ENCODE measurements around the gene PPFIBP2. TPM values are rescaled to one million over a fixed set of nuclear protein-coding genes. Genes with fewer than 3 reads are reported as not detected.
A peak's percentile ranks its signal among the peaks of the same experiment; 100 is the strongest.

The PPFIBP2 gene
- total RNA-seq, 2 experiments from 2014 or later, result 102 to 182 TPM

DNA sequence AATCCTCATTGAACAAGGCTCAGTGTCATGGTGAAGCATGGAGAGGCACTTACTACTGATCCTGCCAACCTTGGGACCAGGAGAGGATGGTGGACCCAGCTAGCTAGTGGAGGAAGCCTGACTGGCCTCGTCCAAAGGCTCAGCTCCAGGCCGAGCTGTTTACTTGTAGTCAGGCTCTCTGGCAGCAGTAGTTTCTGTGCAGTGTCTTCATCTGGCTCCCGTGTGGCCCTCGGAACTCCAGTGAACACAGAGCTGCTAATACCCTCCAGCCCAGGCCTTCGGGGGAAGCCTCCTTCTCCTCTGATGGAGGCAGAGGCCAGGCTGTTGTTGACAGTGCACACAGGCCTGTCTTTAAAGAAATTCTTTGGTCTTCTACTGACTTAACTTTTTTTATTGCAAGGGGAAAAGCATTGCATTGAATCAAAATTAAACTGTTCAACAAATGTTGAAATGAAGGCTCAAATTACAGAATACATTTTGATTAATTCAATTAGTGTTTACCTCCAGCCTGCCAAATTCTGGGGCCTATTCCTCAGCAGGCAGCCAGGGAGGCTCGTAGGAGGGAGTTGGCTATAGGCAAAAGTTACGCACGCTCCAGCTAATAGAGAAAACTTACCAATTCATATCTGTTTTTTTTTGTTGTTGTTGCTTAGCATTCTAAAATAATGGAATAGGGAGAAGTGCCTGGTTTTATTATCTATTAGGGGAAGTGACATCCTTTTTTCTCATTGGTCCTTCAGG is 18.8 kb downstream of the PPFIBP2 start:
- peak overlapping the region; percentile 48 for H3K4me2 ChIP-seq (ENCODE audit: low read length)
- no peak overlapping the region for H3K27ac ChIP-seq (ENCODE audit: low read depth, low read length, poor library complexity, severe bottlenecking)
- no peak for DNase-seq (ENCODE audit: low spot score)
- peaks cover 46% of the 10 kb centered on the region for H4K20me1 ChIP-seq (ENCODE audit: insufficient read depth, low read length)
- H2AFZ ChIP-seq (ENCODE audit: low read length), result no peak overlapping the region
- peaks cover 67% of the 10 kb centered on the region for H3K4me1 ChIP-seq (ENCODE audit: insufficient read depth, low read length, poor library complexity, severe bottlenecking)
- peaks cover 77% of the 10 kb centered on the region for H3K36me3 ChIP-seq (ENCODE audit: insufficient read depth, low read length)
- no TSS peak for BruUV-seq (replicated peaks)
- peaks cover 98% of the 10 kb centered on the region for H3K79me2 ChIP-seq (ENCODE audit: insufficient read depth, low read depth, low read length)
- TF ChIP-seq, protein P1, sequence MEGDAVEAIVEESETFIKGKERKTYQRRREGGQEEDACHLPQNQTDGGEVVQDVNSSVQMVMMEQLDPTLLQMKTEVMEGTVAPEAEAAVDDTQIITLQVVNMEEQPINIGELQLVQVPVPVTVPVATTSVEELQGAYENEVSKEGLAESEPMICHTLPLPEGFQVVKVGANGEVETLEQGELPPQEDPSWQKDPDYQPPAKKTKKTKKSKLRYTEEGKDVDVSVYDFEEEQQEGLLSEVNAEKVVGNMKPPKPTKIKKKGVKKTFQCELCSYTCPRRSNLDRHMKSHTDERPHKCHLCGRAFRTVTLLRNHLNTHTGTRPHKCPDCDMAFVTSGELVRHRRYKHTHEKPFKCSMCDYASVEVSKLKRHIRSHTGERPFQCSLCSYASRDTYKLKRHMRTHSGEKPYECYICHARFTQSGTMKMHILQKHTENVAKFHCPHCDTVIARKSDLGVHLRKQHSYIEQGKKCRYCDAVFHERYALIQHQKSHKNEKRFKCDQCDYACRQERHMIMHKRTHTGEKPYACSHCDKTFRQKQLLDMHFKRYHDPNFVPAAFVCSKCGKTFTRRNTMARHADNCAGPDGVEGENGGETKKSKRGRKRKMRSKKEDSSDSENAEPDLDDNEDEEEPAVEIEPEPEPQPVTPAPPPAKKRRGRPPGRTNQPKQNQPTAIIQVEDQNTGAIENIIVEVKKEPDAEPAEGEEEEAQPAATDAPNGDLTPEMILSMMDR (conservative IDR thresholded peaks at IDR 0.05; ENCODE audit: low read length), result no peak
- no peak for TF ChIP-seq EZH2phosphoT487 (IDR thresholded peaks at IDR 0.05; ENCODE audit: borderline replicate concordance, low read depth, low read length)
- intact Hi-C loops (cut with micrococcal nuclease; ENCODE audit: unreplicated experiment), result no loop called here
- no peak overlapping the region for H3K4me3 ChIP-seq (ENCODE audit: low read depth, low read length, poor library complexity, severe bottlenecking)
- POLR2A ChIA-PET, result interaction anchor here (0.7 to 2.7 kb wide), 4 partner anchors 8 to 598 kb away, joined by 3 to 17 read pairs (median 12); no protein-coding TSS in a partner anchor
- H3K9me3 ChIP-seq (ENCODE audit: low read length), result no peaks in the 10 kb centered on the region
- no peaks in the 10 kb centered on the region for H3K9me2 ChIP-seq (ENCODE audit: insufficient read depth, low read length)
- CTCF ChIA-PET (ENCODE audit: unreplicated experiment), result no interaction called here

DNA sequence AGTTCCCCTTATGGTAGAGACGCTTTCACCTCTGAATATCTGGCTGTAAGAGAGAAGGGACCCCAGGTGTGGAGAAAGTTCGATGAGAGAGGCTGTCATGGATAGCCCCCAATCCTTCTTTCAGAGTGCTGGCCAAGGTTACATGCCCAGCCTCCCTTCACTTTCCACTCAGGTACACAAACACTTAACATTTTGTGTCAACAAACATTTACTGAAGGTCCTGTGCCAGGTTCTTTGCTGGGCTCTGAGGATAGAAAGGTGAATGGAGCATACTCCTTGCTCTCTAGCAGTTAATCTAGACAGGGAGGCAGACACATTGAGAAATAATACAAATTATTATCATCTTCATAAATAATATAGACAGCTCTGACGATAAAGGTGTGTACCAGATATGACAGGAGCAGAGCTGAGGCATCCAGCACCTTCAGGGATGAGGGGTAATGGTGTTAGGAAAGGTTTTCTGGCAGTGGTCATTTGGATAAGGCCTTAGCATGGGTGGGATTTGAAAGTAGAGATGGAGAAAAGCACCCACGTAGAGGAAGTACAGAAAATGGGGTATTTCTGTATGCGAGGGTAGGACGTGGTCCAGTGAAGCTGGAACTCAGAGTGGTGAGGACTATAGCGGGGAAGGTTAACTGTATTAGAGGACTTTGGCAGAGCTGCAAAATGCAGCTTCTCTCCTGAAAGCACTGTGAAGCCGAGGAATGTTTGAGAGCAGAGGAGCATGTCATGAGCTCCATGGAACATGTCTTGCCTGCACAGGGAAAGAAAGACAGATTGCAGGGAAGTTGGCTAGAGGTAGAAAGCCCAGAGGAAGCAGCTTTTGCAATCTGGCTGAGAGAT is 19.6 kb downstream of the PPFIBP2 start:
- ChIA-PET POLR2A (interaction anchor here (0.6 to 2.6 kb wide), 7 partner anchors 9 to 94 kb away, joined by 3 to 19 read pairs (median 11); partner anchors contain the start of gene PPFIBP2), CTCF (ENCODE audit: unreplicated experiment) (interaction anchor here (0.6 to 2.3 kb wide), 3 partner anchors 10 to 18 kb away, joined by 3 to 6 read pairs (median 3); no protein-coding TSS in a partner anchor)
- Histone ChIP-seq H3K9me3 (ENCODE audit: low read length) (no peaks in the 10 kb centered on the region), H3K9me2 (ENCODE audit: insufficient read depth, low read length) (no peaks in the 10 kb centered on the region), H4K20me1 (ENCODE audit: insufficient read depth, low read length) (peaks cover 42% of the 10 kb centered on the region), H3K27ac (ENCODE audit: low read depth, low read length, poor library complexity, severe bottlenecking) (peak overlapping the region; percentile 13), H3K4me2 (ENCODE audit: low read length) (peak overlapping the region; percentile 48), H2AFZ (ENCODE audit: low read length) (no peak overlapping the region), H3K4me3 (ENCODE audit: low read depth, low read length, poor library complexity, severe bottlenecking) (peak overlapping the region; percentile 11), H3K79me2 (ENCODE audit: insufficient read depth, low read depth, low read length) (peaks cover 98% of the 10 kb centered on the region), H3K36me3 (ENCODE audit: insufficient read depth, low read length) (peaks cover 76% of the 10 kb centered on the region), H3K4me1 (ENCODE audit: insufficient read depth, low read length, poor library complexity, severe bottlenecking) (peaks cover 59% of the 10 kb centered on the region)
- intact Hi-C loops (cut with micrococcal nuclease; ENCODE audit: unreplicated experiment), result no loop called here
- BruUV-seq (replicated peaks), result no TSS peak
- no peak for TF ChIP-seq EZH2phosphoT487 (IDR thresholded peaks at IDR 0.05; ENCODE audit: borderline replicate concordance, low read depth, low read length)
- TF ChIP-seq, protein P1 (conservative IDR thresholded peaks at IDR 0.05; ENCODE audit: low read length), result no peak
- no peak for DNase-seq (ENCODE audit: low spot score)
